HepG2 (cell line): ENCODE data around the gene GRHPR. TPM values are rescaled to one million over a fixed set of nuclear protein-coding genes. Genes with fewer than 3 reads are reported as not detected.

ENCODE experiments used
- ATF7-NPFF ChIP-seq: sonication (generic); formaldehyde crosslinking; IDR thresholded peaks from 2 replicates; pipeline ENCODE4 v1.8.1; 2023; ENCODE audit warnings: mild to moderate bottlenecking, low read depth, missing genetic modification reagents, moderate library complexity
- BRCA1 ChIP-seq: sonication (generic); formaldehyde crosslinking; IDR thresholded peaks from 2 replicates; pipeline ENCODE4 v1.4.0; 2020; ENCODE audit warnings: missing genetic modification reagents
- ELF3 ChIP-seq: IDR thresholded peaks from 2 replicates; pipeline ENCODE4 v1.6.1; 2016; ENCODE audit warnings: missing genetic modification reagents, missing compliant biosample characterization
- EP300 ChIP-seq, 3 experiments: sonication (generic) in 1 of 3; formaldehyde crosslinking in 1 of 3; IDR thresholded peaks; 2 replicates each; pipeline versions ENCODE4 v1.5.1 to v1.6.1; 2011 to 2020; ENCODE audit warnings: low read depth in 2 of 3, low read length in 2 of 3, borderline replicate concordance in 1 of 3, improper control_type of control experiment in 1 of 3, mild to moderate bottlenecking in 1 of 3, missing genetic modification reagents in 1 of 3, moderate library complexity in 1 of 3
- FIP1L1 ChIP-seq: fragments of 200-400 bp; formaldehyde crosslinking; IDR thresholded peaks from 2 replicates; pipeline ENCODE4 v1.6.1; 2018; ENCODE audit warnings: low read depth, mild to moderate bottlenecking, low read length, moderate library complexity, borderline replicate concordance; ENCODE audit not compliant: insufficient read depth
- GFI1 ChIP-seq: sonication (generic); formaldehyde crosslinking; IDR thresholded peaks from 2 replicates; pipeline ENCODE4 v1.5.0; 2020; ENCODE audit warnings: missing genetic modification reagents, mild to moderate bottlenecking, borderline replicate concordance
- MBNL3 ChIP-seq: fragments of 250-450 bp; sonication (Bioruptor Pico); conservative IDR thresholded peaks from 2 replicates; pipeline ENCODE4 v1.8.0; 2022; ENCODE audit warnings: mild to moderate bottlenecking, inconsistent platforms
- MEF2D ChIP-seq: sonication (generic); formaldehyde crosslinking; IDR thresholded peaks from 2 replicates; pipeline ENCODE4 v1.5.1; 2020; ENCODE audit warnings: mild to moderate bottlenecking, missing genetic modification reagents
- RAD21 ChIP-seq: fragments of 450-650 bp; formaldehyde crosslinking; IDR thresholded peaks from 2 replicates; pipeline ENCODE4 v1.5.0; 2020; ENCODE audit warnings: mild to moderate bottlenecking
- SIN3B ChIP-seq: fragments of 150-350 bp; IDR thresholded peaks from 2 replicates; pipeline ENCODE4 v1.6.1; 2014; ENCODE audit warnings: low read length
- THRA ChIP-seq: sonication (generic); formaldehyde crosslinking; IDR thresholded peaks from 2 replicates; pipeline ENCODE4 v1.4.0; 2020; ENCODE audit warnings: missing genetic modification reagents, borderline replicate concordance
- ZNF318 ChIP-seq: sonication (generic); formaldehyde crosslinking; IDR thresholded peaks from 2 replicates; pipeline ENCODE4 v1.4.0; 2020; ENCODE audit warnings: mild to moderate bottlenecking, missing genetic modification reagents
- ZNF335 ChIP-seq: sonication (generic); formaldehyde crosslinking; IDR thresholded peaks from 2 replicates; pipeline ENCODE4 v1.4.0; 2020; ENCODE audit warnings: missing genetic modification reagents
- ZNF343 ChIP-seq: sonication (generic); formaldehyde crosslinking; IDR thresholded peaks from 2 replicates; pipeline ENCODE4 v1.4.0; 2020; ENCODE audit warnings: mild to moderate bottlenecking, missing genetic modification reagents
- ZNF569 ChIP-seq: sonication (generic); formaldehyde crosslinking; IDR thresholded peaks from 2 replicates; pipeline ENCODE4 v1.5.0; 2020; ENCODE audit warnings: mild to moderate bottlenecking, missing genetic modification reagents, moderate library complexity, borderline replicate concordance
- polyA plus RNA-seq, 8 experiments: library from polyadenylated mRNA; depleted of rRNA in 3 of 8; stranded (reverse) in 7 of 8; unstranded in 1 of 8; fragments of >200 nt; fragmentation: Illumina TruSeq in 4 of 8; extraction: Trizol in 4 of 8; gene quantifications; 2 replicates each; pipeline versions ENCODE4 v1.2.1 to v1.2.3, GENCODE V29; 2011 to 2016; ENCODE audit warnings: low read depth in 4 of 8, missing spikeins in 1 of 8, mixed read lengths in 1 of 8; ENCODE audit not compliant: insufficient read depth in 1 of 8
- total RNA-seq, 5 experiments: library from RNA; depleted of rRNA; stranded (reverse); fragments of >200 nt; fragmentation: Illumina TruSeq; extraction: Trizol; gene quantifications; 2 replicates each; pipeline ENCODE4 v1.2.3, GENCODE V29; 2016; ENCODE audit warnings: low read depth in 1 of 5

The GRHPR gene
- total and polyA plus RNA-seq, 2 of the 13 experiments (the other 11 are each of a cell fraction or from before 2014, with no cell fraction given) = 113 to 115 TPM

GRCh38 chr9:37430841-37431597 is 8.5 kb downstream of the GRHPR start (continued):
- TF ChIP-seq ELF3 (CRISPR knock-in tag) (0 out of 2 replicates have a peak, but pooled peaks have one; percentile 7), GFI1 (CRISPR knock-in tag) (0 out of 2 replicates have a peak, but pooled peaks have one; percentile 47), MEF2D (CRISPR knock-in tag) (0 out of 2 replicates have a peak, but pooled peaks have one; percentile 33), ZNF343 (CRISPR knock-in tag) (peak; percentile 51; the same call in 1 of the 2 replicates), EP300 (IDR thresholded peaks at IDR 0.05; ENCODE audit: low read depth in 2 of 2, low read length in 2 of 2) (no peak), EP300 (CRISPR knock-in tag; IDR thresholded peaks at IDR 0.05; ENCODE audit: borderline replicate concordance) (no peak), ZNF318 (CRISPR knock-in tag) (no peak; the same call in 1 of the 2 replicates), MBNL3 (CRISPR knock-in tag) (no peak), ZNF335 (peak; percentile 29; the same call in 1 of the 2 replicates), ATF7-NPFF (no peak), THRA (peak; percentile 31; the same call in 1 of the 2 replicates), FIP1L1 (0 out of 2 replicates have a peak, but pooled peaks have one; percentile 20), RAD21 (peak; percentile 72), SIN3B (no peak), ZNF569 (no peak), BRCA1 (CRISPR knock-in tag) (no peak)
